HG02943 (cell line): ENCODE results near the gene SPRY2.

Source experiments
- ATAC-seq: cut with Tn5 transposase; IDR thresholded peaks from one replicate; pipeline ENCODE4 v1.9.1; 2021; ENCODE audit warnings: mild to moderate bottlenecking, low read depth, moderate library complexity; ENCODE audit not compliant: unreplicated experiment

Gene SPRY2

GRCh38 chr13:80314711-80315653 lies 25.9 kb downstream of the SPRY2 start:
- ATAC-seq = no peak

GRCh38 chr13:80313668-80314256 lies 27.2 kb downstream of the SPRY2 start:
- no peak for ATAC-seq

DNA sequence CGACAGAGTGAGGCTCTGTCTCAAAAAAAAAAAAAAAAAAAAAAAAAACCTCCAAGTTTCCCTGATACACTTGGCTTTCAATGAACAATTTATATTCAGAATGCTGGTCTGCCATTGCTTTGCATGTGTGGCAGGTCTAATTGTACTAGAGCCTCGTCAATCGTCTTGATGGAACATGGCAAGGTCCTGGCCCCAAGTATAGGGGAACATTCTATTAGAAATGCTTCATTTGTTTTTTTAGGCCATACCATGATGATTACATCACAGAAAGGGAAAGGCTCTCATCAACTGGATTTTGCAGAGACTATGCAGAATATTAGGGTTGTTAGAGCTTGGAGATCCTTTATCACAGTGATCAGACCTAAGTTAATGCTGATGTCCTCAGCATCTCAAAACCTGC lies 28.0 kb downstream of the SPRY2 start:
- no peak for ATAC-seq

GRCh38 chr13:80312012-80312704 lies 28.8 kb downstream of the SPRY2 start:
- ATAC-seq = no peak

- no peak for ATAC-seq
Observed at GRCh38 chr13:80309926-80310325, 31.0 kb downstream of the SPRY2 start.

GRCh38 chr13:80307401-80307987 lies 33.4 kb downstream of the SPRY2 start:
- no peak for ATAC-seq

DNA sequence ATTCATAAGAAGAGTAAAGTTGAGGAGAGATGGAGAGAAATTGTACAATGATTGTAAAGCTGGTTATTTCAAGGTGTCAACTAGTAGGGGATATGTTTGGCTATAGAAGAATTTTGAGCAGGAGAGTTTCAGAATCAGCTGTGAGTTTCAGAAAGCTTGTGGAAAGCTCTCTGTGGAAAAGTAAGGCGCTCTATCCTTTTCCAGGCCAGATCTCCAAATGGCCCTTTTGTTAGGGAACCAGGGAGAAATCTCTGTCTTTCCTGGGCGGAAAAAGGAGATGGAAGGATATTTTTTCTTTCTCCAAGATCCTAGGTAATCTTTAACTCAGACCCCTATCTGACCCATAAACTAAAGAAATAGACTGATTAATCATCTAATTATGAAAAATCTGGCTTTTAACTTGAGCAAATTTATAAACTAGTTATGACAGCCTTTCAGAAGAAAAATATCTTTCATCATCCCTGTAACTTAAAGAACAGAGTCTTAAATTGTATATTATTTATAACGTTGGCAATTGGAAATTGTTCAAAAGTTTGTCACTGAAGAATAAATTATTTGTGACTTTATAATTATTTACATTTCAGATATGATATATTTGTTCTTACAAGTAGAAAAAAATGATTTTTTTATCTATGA lies 34.5 kb downstream of the SPRY2 start:
- no peak for ATAC-seq

DNA sequence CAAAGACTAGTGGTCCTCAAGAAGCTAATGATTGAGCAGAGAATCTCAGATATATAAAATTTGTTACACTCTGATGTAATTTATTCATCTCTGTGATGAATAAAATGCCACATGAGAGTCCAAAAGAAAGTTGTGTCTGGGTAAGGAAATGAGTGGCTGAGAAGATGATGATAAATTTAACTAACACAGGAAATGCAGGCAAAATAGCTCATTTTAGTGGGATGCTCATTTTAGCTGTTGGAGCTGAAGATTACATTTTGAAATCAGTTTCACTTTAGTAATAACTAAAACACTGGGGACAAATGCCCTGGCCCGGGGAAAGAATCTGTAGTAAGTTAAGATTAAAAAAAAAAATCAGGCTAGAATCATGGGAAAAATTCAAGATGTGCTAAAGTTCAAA lies 35.2 kb downstream of the SPRY2 start:
- no peak for ATAC-seq

DNA sequence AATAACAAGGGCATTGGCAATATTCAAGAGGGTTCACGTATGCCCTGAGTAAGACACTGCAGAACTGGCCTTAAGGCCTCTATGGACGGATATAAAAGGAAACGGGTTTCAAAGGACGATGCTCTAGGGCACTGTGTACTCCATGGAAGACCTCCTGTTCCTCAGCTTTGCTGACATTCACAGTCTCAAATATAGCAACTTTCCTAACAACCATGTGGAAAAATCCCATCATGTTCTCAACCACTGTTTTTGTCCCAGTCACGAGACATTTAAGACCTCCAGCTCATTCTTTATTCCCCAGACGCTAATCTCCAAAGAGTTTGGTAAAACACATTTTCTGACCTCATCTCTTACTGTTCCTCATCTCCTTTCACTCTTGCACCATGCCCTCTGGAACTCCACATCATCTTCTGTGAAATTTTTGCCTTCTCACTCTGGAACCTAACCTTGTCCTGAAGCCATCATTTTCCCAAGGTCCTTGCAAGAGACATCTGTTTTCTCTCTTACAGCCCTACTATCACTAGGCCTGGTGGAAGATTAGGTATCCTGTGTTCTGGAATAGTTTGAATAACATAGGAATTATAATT lies 37.6 kb downstream of the SPRY2 start:
- no peak for ATAC-seq

DNA sequence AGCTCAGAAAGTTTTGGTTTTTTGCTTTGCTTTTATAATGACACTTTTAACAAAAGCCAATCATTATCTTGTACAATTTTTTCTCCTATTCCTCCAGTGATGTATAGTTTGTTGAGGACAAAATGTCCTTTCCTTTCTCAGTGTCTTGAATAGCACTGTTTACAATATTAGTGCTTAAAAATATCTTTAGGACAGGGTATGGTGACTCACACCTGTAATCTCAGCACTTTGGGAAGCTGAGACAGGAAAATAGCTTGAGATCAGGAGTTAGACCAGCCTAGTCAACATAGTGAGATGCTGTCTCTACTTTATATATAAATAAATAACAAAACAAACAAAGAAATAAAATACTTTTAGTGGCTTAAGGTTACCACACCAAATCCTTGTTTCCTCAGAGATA lies 41.9 kb downstream of the SPRY2 start:
- ATAC-seq = no peak

- no peak for ATAC-seq
Observed at GRCh38 chr13:80297503-80297902, 43.4 kb downstream of the SPRY2 start.

GRCh38 chr13:80297094-80297493 lies 43.8 kb downstream of the SPRY2 start:
- ATAC-seq = no peak

GRCh38 chr13:80296638-80297037 lies 44.3 kb downstream of the SPRY2 start:
- ATAC-seq = no peak

DNA sequence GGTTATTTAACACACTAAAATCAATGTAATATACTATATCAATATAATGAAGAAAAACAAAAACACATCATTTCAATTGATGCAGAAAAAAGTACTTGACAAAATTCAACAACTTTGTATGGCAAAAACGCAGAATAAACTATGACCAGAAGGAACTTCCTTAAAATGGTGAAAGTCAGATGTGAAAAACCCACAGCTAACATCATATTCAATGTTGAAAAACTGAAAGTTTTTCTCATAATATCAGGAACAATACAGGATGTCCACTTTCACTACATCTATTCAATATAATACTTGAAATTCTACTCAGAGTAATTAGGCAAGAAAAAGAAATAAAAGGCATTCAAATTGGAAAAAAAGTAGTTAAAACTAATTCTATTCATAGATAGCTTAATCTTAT lies 50.3 kb downstream of the SPRY2 start:
- ATAC-seq = no peak
